ENCODE results near the gene HAGHL. TPM values are rescaled to one million over a fixed set of nuclear protein-coding genes. Genes with fewer than 3 reads are reported as not detected.

The HAGHL gene
- total RNA-seq, 1 donor from 2014 or later = 17.7 TPM

GRCh38 chr16:778909-779527 is 52.1 kb downstream of the HAGHL start:
- TF ChIP-seq CTCF (IDR thresholded peaks at IDR 0.05; ENCODE audit: insufficient read depth, low read length, poor library complexity, severe bottlenecking) = no peak
- no peaks in the 10 kb centered on the region for H3K36me3 ChIP-seq (ENCODE audit: control insufficient read depth, insufficient read depth, low read length)
- peaks cover 21% of the 10 kb centered on the region for H3K27me3 ChIP-seq (ENCODE audit: control insufficient read depth, insufficient read depth, low read length)
- no peak overlapping the region for H3K4me3 ChIP-seq (ENCODE audit: low read depth, low read length)
- DNase-seq (ENCODE audit: low read depth) = no peak

Other genes with a start within 250 kb of the HAGHL start
- gene CAPN15, start 199.4 kb upstream of the HAGHL start, total RNA-seq = 47.1 and 54.5 TPM in 2 replicates
- not detected in 2 replicates for gene PRR35, start 166.7 kb upstream of the HAGHL start, total RNA-seq
- gene NHLRC4, start 160.1 kb upstream of the HAGHL start, total RNA-seq = 0.46 and 2.3 TPM in 2 replicates
- gene PIGQ, start 157.1 kb upstream of the HAGHL start, total RNA-seq = 54.9 and 63.1 TPM in 2 replicates
- 16.5 and 26.9 TPM in 2 replicates for gene RAB40C, start 137.0 kb upstream of the HAGHL start, total RNA-seq
- gene WFIKKN1, start 96.1 kb upstream of the HAGHL start, total RNA-seq = 0.08 TPM in 1 of 2 replicates, not detected in the other
- 170 and 203 TPM in 2 replicates for gene METTL26, start 90.8 kb upstream of the HAGHL start, total RNA-seq
- gene MCRIP2, start 85.3 kb upstream of the HAGHL start, total RNA-seq = 41.7 and 59.8 TPM in 2 replicates
- gene WDR90, start 77.7 kb upstream of the HAGHL start, total RNA-seq = 17.0 and 21.0 TPM in 2 replicates
- 68.0 and 76.8 TPM in 2 replicates for gene RHOT2, start 59.0 kb upstream of the HAGHL start, total RNA-seq
- gene RHBDL1, start 51.4 kb upstream of the HAGHL start, total RNA-seq = 0.88 and 0.96 TPM in 2 replicates
- gene STUB1, start 46.7 kb upstream of the HAGHL start, total RNA-seq = 133 and 179 TPM in 2 replicates
- 59.4 and 72.8 TPM in 2 replicates for gene JMJD8, start 42.8 kb upstream of the HAGHL start, total RNA-seq
- 22.0 and 23.9 TPM in 2 replicates for gene WDR24, start 36.7 kb upstream of the HAGHL start, total RNA-seq
- 0.17 and 0.82 TPM in 2 replicates for gene FBXL16, start 21.3 kb upstream of the HAGHL start, total RNA-seq
- 116 and 161 TPM in 2 replicates for gene METRN, start 12.0 kb upstream of the HAGHL start, total RNA-seq
- gene ANTKMT, start 6.0 kb upstream of the HAGHL start, total RNA-seq = 42.4 and 61.9 TPM in 2 replicates
- 2.5 and 6.1 TPM in 2 replicates for gene CCDC78, start 663 bp upstream of the HAGHL start, total RNA-seq
- gene CIAO3, start 13.9 kb downstream of the HAGHL start, total RNA-seq = 34.5 and 40.3 TPM in 2 replicates
- gene MSLN, start 33.6 kb downstream of the HAGHL start, total RNA-seq = 8.6 and 14.2 TPM in 2 replicates
- gene RPUSD1, start 61.3 kb downstream of the HAGHL start, total RNA-seq = 42.0 and 51.7 TPM in 2 replicates
- 20.8 and 23.9 TPM in 2 replicates for gene CHTF18, start 61.5 kb downstream of the HAGHL start, total RNA-seq
- not detected in 2 replicates for gene GNG13, start 73.6 kb downstream of the HAGHL start, total RNA-seq
- 19.8 and 26.3 TPM in 2 replicates for gene LMF1, start 243.9 kb downstream of the HAGHL start, total RNA-seq